HTR-8/SVneo (cell line): ENCODE measurements around the gene GK2.

ENCODE experiments used
- DNase-seq: peaks from one replicate; pipeline ENCODE4 v3.0.0; 2011; ENCODE audit warnings: low spot score, mixed read lengths; ENCODE audit not compliant: insufficient read length
- FAIRE-seq: peaks from 2 replicates; lab custom pipeline; 2011; peaks lifted over from hg19 to GRCh38; lab: Jason Lieb, UNC

The GK2 gene

GRCh38 chr4:79408063-79408462 lies at the start of gene GK2:
GK2 (minus strand) TSS chr4:79408228; CDS start chr4:79408200, 28 bp downstream.
- DNase-seq: no peak
- FAIRE-seq: no peak

DNA sequence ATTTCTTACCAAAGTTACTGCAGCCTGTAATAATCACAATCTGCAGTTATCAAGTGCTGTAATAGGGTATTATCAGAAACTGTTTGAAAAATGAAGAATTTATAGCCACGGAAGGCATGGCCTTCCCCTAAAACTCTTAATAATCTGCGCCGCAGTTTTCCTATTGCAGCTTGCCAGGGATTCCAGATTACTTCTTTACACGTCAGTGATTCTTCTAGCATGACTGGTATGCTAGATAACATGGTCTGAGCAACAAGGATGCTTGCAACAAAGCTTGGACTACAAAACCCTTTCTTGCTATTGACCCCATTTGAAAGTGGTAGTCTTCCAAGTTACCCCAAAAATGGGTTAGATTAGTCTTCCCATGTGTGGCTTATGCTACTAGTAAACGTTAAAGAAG lies 47.2 kb upstream of the GK2 start:
- no peak for DNase-seq
- FAIRE-seq: no peak

- FAIRE-seq (no peak), DNase-seq (no peak)
Measured at GRCh38 chr4:79454656-79455055, 46.6 kb upstream of the GK2 start.

GRCh38 chr4:79450053-79450452 lies 42.0 kb upstream of the GK2 start:
- no peak for DNase-seq
- FAIRE-seq: no peak

GRCh38 chr4:79446145-79446544 lies 38.1 kb upstream of the GK2 start:
- FAIRE-seq: no peak

DNA sequence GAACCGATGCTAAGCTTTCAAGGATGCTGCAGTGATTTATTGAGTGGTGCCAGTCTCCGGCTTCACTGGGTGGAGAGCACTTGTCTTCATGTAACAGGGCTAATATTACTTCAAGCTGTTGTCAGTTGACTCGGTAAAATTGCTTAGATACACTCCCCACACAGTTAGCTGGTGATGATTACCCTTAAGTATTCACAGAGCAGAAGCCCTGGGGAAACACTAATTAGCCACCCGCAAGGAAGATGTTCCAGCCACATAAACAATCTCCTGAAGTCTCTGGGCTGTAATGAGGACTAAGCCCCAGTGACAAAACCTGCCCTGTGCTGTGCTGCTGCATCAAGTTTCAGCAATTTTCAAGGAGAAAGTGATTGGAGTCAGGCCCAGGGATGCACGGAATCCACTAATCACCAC lies 37.3 kb upstream of the GK2 start:
- DNase-seq (no peak), FAIRE-seq (no peak)

More at GRCh38 chr4:79446145-79446544, 38.1 kb upstream of the GK2 start:
- DNase-seq: no peak

DNA sequence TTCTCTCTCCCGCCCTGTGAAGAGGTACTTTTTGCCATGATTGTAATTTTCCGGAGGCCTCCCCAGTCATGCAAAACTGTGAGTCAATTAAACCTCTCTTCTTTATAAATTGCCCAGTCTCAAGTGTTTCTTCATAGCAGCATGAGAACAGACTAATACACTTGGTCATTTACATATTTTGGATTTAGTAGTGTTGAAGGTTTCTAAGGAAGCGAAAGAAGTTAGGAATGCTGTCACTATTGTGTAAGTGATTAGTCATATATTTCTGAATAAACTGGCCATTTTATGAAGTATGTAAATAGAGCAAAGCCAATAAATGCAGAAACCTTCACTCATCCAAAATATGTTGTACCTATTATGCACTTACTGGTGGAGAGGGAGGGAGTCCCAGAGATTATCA lies 34.4 kb upstream of the GK2 start:
- DNase-seq (no peak), FAIRE-seq (no peak)

GRCh38 chr4:79439489-79439888 lies 31.5 kb upstream of the GK2 start:
- DNase-seq: no peak
- FAIRE-seq: no peak

- DNase-seq (no peak), FAIRE-seq (no peak)
Measured at GRCh38 chr4:79431839-79432238, 23.8 kb upstream of the GK2 start.

DNA sequence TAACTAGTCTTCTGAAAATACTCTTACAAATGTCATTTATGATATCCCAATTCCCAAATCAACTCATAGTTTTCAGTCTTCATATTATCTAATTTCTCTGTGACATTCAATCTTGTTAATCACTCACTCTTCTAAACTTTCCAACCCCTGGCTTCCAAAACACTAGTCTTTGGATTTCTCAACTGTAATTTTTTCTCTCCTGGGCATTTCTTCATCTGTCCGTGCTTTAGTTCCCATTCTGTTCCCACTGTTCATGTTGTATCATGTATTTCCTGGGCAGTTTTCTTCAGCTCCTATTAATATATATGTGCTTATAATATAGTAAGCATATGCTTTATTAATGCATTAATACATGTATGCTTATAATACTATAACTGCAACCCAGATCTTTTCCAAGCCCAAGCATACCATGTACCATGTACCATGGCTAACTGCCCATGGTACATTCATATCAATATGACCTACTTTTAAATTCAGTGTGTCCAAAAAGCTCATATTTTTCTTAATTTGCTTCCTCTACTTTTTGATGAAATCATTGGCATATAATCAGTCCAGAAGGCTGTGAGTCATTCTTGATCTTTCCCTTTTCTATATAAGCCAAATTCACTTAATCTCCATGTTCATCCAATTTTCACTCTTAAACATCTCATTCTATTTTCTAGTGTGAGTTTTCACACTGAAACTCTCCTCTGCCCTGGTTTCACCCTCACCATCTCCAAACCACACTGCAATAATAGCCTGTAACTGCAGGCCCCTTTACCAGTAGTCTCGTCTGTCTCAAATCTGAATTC lies 21.3 kb upstream of the GK2 start:
- FAIRE-seq (no peak), DNase-seq (no peak)

- no peak for FAIRE-seq
Measured at GRCh38 chr4:79426989-79427388, 19.0 kb upstream of the GK2 start.

GRCh38 chr4:79425586-79425985 lies 17.6 kb upstream of the GK2 start:
- DNase-seq (no peak), FAIRE-seq (no peak)

More at GRCh38 chr4:79426989-79427388, 19.0 kb upstream of the GK2 start:
- no peak for DNase-seq

GRCh38 chr4:79421483-79421882 lies 13.5 kb upstream of the GK2 start:
- no peak for FAIRE-seq

DNA sequence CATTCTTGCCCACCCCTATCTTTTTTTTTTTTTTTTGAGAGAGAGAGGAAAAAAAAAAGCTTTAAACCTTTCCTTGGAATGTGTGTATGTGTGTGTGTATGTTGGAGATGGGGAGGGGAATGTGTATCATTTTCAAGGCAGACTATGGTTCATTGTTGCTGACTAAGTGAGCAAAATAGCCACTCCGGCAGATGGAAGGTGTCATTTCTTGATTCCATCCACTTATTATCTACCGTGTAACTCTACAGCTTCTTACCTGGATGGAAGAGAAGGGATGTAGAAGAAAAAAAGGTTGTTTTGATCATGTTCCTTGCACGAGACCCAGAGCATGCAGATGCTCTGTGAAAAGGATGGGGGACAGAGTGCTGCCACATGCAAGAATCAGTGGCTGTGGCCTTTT lies 5.9 kb upstream of the GK2 start:
- FAIRE-seq (no peak), DNase-seq (no peak)

More at GRCh38 chr4:79421483-79421882, 13.5 kb upstream of the GK2 start:
- DNase-seq: no peak

GRCh38 chr4:79413032-79413885 lies 5.2 kb upstream of the GK2 start:
- FAIRE-seq (no peak), DNase-seq (no peak)

DNA sequence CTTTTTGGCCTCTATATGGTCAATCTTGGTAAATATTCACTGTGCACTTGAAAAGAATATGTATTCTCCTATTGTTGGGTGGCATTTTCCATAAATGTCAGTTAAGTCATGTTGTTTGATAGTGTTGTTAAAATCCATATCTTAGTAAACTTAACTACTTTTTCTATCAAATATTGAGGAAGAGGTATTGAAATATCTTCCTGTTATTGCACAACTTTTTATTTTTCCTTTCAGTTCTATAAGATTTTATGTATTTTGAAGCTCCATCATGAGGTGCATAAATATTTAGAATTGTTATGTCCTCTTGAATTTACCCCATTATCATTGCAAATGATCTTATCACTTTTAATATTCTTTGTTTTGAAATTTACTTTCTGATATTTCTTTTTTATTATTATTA lies 3.4 kb downstream of the GK2 start:
- FAIRE-seq (no peak), DNase-seq (no peak)

DNA sequence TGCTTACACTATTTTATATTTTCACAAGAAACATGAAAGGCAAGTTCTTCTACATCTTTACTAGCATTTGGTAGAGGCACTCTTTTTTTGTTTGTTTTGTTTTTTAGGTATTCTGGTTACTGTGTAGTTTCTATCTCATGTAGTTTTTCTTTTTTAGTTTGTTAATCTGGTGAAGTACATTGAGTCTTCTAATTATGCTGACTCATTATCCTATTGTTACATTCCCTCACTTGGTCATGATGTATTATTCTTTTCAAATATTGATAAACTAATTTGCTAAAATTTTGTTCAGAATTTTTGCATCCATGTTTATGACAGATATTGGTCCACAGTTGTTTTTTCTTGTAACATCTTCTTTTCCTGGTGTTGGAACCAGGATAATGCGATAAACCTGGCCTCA lies 4.7 kb downstream of the GK2 start:
- no peak for FAIRE-seq
- no peak for DNase-seq

GRCh38 chr4:79402332-79402851 lies 5.6 kb downstream of the GK2 start:
- DNase-seq (no peak), FAIRE-seq (no peak)

DNA sequence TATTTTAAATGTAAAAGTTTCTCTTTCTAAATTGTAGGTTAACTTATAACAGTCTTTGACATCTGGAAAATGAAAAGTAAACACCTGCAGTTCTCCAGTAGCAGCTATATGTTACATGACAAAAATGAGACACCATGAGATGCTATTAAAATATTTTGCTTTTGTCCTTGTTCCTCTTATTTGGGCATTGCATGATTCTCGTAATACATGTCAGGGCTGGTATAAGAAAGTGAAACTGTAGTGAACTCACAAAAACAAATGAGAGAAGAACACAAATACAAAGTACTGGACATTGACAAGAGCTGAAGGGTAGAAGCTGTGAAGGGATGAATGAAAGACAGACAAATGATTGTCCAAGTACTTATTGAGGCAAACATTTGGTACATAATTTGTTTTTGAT lies 9.0 kb downstream of the GK2 start:
- DNase-seq (no peak), FAIRE-seq (no peak)

DNA sequence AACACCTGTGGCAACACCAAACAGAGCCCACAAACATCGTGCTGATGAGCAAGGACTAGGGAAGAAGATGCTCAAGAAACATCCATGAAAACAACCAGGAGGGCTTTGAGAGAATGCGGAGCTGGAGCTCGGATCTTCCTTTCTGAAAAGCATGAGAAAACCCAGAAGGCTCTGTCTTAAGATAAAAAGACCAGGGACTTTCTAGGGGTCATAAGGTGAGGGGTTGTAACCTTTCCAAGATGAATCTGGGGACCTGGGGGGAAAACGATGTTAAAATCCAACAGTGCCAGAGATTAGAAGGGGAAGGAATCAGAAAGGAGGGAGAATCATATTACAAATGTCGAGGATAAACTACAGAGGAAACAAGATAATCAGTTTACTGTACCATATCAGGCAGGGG lies 10.1 kb downstream of the GK2 start:
- FAIRE-seq: no peak
- DNase-seq: no peak

- no peak for DNase-seq
- no peak for FAIRE-seq
Measured at GRCh38 chr4:79396794-79397193, 11.2 kb downstream of the GK2 start.
